Keratinocyte (primary cell): ENCODE measurements around the gene GPNMB. TPM values are rescaled to one million over a fixed set of nuclear protein-coding genes. Genes with fewer than 3 reads are reported as not detected.
"Not testable (repeated sequence)": the region's sequence is repeated elsewhere in the genome, so short reads cannot be mapped to it uniquely, and the experiment has no call there.

Source experiments
- DNase-seq: peaks from one replicate; pipeline ENCODE4 v3.0.0-alpha.2; 2011; ENCODE audit warnings: low read depth, missing footprints, low spot score
- FAIRE-seq: peaks from 2 replicates; lab custom pipeline; 2011; peaks lifted over from hg19 to GRCh38; lab: Jason Lieb, UNC
- H2AFZ ChIP-seq: 2 replicates; pipeline ENCODE4 v1.6.0; 2012; ENCODE audit warnings: low read length, control low read depth, inconsistent platforms; ENCODE audit not compliant: control insufficient read depth
- H3K27ac ChIP-seq: 2 replicates; pipeline ENCODE4 v1.5.1; 2011; ENCODE audit warnings: low read length; ENCODE audit not compliant: control insufficient read depth, insufficient read depth
- H3K27me3 ChIP-seq: 3 replicates; pipeline ENCODE4 v1.6.0; 2011; ENCODE audit warnings: low read length; ENCODE audit not compliant: control insufficient read depth, insufficient read depth; ENCODE audit errors: extremely low read depth
- H3K36me3 ChIP-seq, 2 experiments: 2 replicates in 1 of 2; 3 replicates in 1 of 2; pipeline ENCODE4 v1.5.1; 2011; ENCODE audit warnings: low read length in 2 of 2, mild to moderate bottlenecking in 1 of 2; ENCODE audit not compliant: control insufficient read depth in 2 of 2, insufficient read depth in 2 of 2; ENCODE audit errors: extremely low read depth in 1 of 2
- H3K4me1 ChIP-seq: 3 replicates; pipeline ENCODE4 v1.5.1; 2011; ENCODE audit warnings: low read length; ENCODE audit not compliant: control insufficient read depth, insufficient read depth; ENCODE audit errors: extremely low read depth
- H3K4me2 ChIP-seq: 3 replicates; pipeline ENCODE4 v1.6.0; 2011; ENCODE audit warnings: low read depth, low read length; ENCODE audit not compliant: control insufficient read depth, insufficient read depth; ENCODE audit errors: extremely low read depth
- H3K4me3 ChIP-seq, 3 experiments: fragments of 200-600 bp in 1 of 3; sonication (generic) in 1 of 3; 2 replicates in 2 of 3; 3 replicates in 1 of 3; pipeline ENCODE4 v1.5.1; 2011 to 2016; ENCODE audit warnings: low read length in 3 of 3, mild to moderate bottlenecking in 3 of 3, control low read depth in 2 of 3, inconsistent platforms in 1 of 3, low read depth in 1 of 3, mixed read lengths in 1 of 3, mixed run types in 1 of 3, moderate library complexity in 1 of 3; ENCODE audit not compliant: control insufficient read depth in 2 of 3, insufficient read depth in 2 of 3; ENCODE audit errors: extremely low read depth in 1 of 3
- H3K79me2 ChIP-seq: 2 replicates; pipeline ENCODE4 v1.6.0; 2012; ENCODE audit warnings: low read length; ENCODE audit not compliant: control insufficient read depth, insufficient read depth
- H3K9ac ChIP-seq: 3 replicates; pipeline ENCODE4 v1.6.0; 2011; ENCODE audit warnings: low read length; ENCODE audit not compliant: control insufficient read depth, insufficient read depth; ENCODE audit errors: extremely low read depth
- H3K9me1 ChIP-seq: 3 replicates; pipeline ENCODE4 v1.6.0; 2011; ENCODE audit warnings: low read length; ENCODE audit not compliant: control insufficient read depth, insufficient read depth; ENCODE audit errors: extremely low read depth
- H3K9me3 ChIP-seq: 2 replicates; pipeline ENCODE4 v1.5.1; 2012; ENCODE audit warnings: low read depth, low read length; ENCODE audit not compliant: control insufficient read depth
- H4K20me1 ChIP-seq: 3 replicates; pipeline ENCODE4 v1.6.0; 2011; ENCODE audit warnings: low read length; ENCODE audit not compliant: control insufficient read depth, insufficient read depth; ENCODE audit errors: extremely low read depth
- CTCF ChIP-seq, 3 experiments: IDR thresholded peaks in 1 of 3; conservative IDR thresholded peaks in 1 of 3; optimal IDR thresholded peaks in 1 of 3; 2 replicates in 2 of 3; 3 replicates in 1 of 3; pipeline versions ENCODE3 to v1.5.1; 2011; ENCODE audit warnings: low read length in 3 of 3, mild to moderate bottlenecking in 3 of 3, moderate library complexity in 2 of 3, control low read depth in 1 of 3, inconsistent platforms in 1 of 3; ENCODE audit not compliant: insufficient read depth in 2 of 3; ENCODE audit errors: extremely low read depth in 1 of 3
- EZH2 ChIP-seq: IDR thresholded peaks from one replicate; pipeline ENCODE4 v1.6.1; 2012; ENCODE audit warnings: inconsistent platforms, mild to moderate bottlenecking, low read length, moderate library complexity
- dilution Hi-C: fragments of 300-500 bp; cut with MboI; formaldehyde crosslinking; loops from one replicate; pipeline ENCODE4 v1.7.0; 2020; ENCODE audit warnings: low sequenced_read_pairs; ENCODE audit not compliant: extremely low pct_ligation_motif_present
- polyA plus RNA-seq, 5 experiments: library from polyadenylated mRNA; depleted of rRNA in 3 of 5; stranded (reverse) in 3 of 5; stranded (forward) in 1 of 5; unstranded in 1 of 5; fragments of >200 nt; gene quantifications; 1 replicate in 1 of 5; 2 replicates in 3 of 5; 3 replicates in 1 of 5; pipeline versions ENCODE4 v1.2.1 to v1.2.3, GENCODE V29; 2011 to 2012; ENCODE audit warnings: missing spikeins in 2 of 5, low read depth in 1 of 5, low replicate concordance in 1 of 5

The GPNMB gene
- polyA plus RNA-seq, 1 donor (not counting 4 experiments of a cell fraction or from before 2014, with no cell fraction given) = 142 TPM

- no peak for DNase-seq
- H3K27me3 ChIP-seq = no peaks in the 10 kb centered on the region
- no peak overlapping the region for H3K4me3 ChIP-seq
- FAIRE-seq = no peak
- dilution Hi-C loops = no loop called here
- no peak for TF ChIP-seq CTCF (optimal IDR thresholded peaks at IDR 0.05 in 1 of 3, IDR thresholded peaks at IDR 0.05 in 1 of 3, conservative IDR thresholded peaks at IDR 0.05 in 1 of 3; ENCODE audit: extremely low read depth in 1 of 3, insufficient read depth in 2 of 3, low read length in 3 of 3)
- no peak for TF ChIP-seq EZH2
- H3K4me1 ChIP-seq = peaks cover 6% of the 10 kb centered on the region
- H3K79me2 ChIP-seq = no peaks in the 10 kb centered on the region
- H3K4me2 ChIP-seq = no peak overlapping the region
- no peaks in the 10 kb centered on the region for H3K9me3 ChIP-seq
- H3K9ac ChIP-seq = no peak overlapping the region
- H2AFZ ChIP-seq = no peak overlapping the region
- no peaks in the 10 kb centered on the region for H4K20me1 ChIP-seq
- H3K9me1 ChIP-seq = no peaks in the 10 kb centered on the region
- no peak overlapping the region for H3K27ac ChIP-seq
- no peaks in the 10 kb centered on the region for H3K36me3 ChIP-seq
Observed at GRCh38 chr7:23222439-23223030, 24.0 kb upstream of the GPNMB start.

- H2AFZ ChIP-seq, H3K27ac ChIP-seq, H3K27me3 ChIP-seq, H3K9ac ChIP-seq, H3K9me3 ChIP-seq, H3K79me2 ChIP-seq, FAIRE-seq, DNase-seq, H3K4me3 ChIP-seq, H3K4me2 ChIP-seq, H3K4me1 ChIP-seq, H4K20me1 ChIP-seq, dilution Hi-C loops, H3K36me3 ChIP-seq, H3K9me1 ChIP-seq: not testable (repeated sequence)
Observed at GRCh38 chr7:23224364-23224763, 22.2 kb upstream of the GPNMB start.
